HG03558 (cell line): ENCODE measurements around the gene C1D.

Source experiments
- ATAC-seq: cut with Tn5 transposase; IDR thresholded peaks from one replicate; pipeline ENCODE4 v1.9.1; 2021; ENCODE audit warnings: moderate number of reproducible peaks; ENCODE audit not compliant: unreplicated experiment; ENCODE audit errors: extremely low read depth

The C1D gene

GRCh38 chr2:68059784-68060525, 2.8 kb downstream of the C1D start:
- no peak for ATAC-seq

- no peak for ATAC-seq
These were observed 5.0 kb downstream of the C1D start for GRCh38 chr2:68057658-68058396.

GRCh38 chr2:68052717-68053422, 9.9 kb downstream of the C1D start:
- ATAC-seq, result no peak

GRCh38 chr2:68050353-68050752, 12.5 kb downstream of the C1D start:
- no peak for ATAC-seq

GRCh38 chr2:68046642-68047240, 16.1 kb downstream of the C1D start:
- ATAC-seq, result no peak

GRCh38 chr2:68046224-68046623, 16.6 kb downstream of the C1D start:
- ATAC-seq, result no peak

- no peak for ATAC-seq
These were observed 17.5 kb downstream of the C1D start for GRCh38 chr2:68045342-68045741.

- no peak for ATAC-seq
These were observed 18.7 kb downstream of the C1D start for GRCh38 chr2:68044099-68044498.

- no peak for ATAC-seq
These were observed 19.1 kb downstream of the C1D start for GRCh38 chr2:68043695-68044094.

GRCh38 chr2:68043032-68043431, 19.8 kb downstream of the C1D start:
- ATAC-seq, result no peak

GRCh38 chr2:68041704-68042245, 21.0 kb downstream of the C1D start:
- no peak for ATAC-seq

GRCh38 chr2:68040078-68040477, 22.7 kb downstream of the C1D start:
- no peak for ATAC-seq

GRCh38 chr2:68039317-68039716, 23.5 kb downstream of the C1D start:
- ATAC-seq, result no peak

- ATAC-seq, result no peak
These were observed 30.1 kb downstream of the C1D start for GRCh38 chr2:68032702-68033101.

- ATAC-seq, result no peak
These were observed 31.2 kb downstream of the C1D start for GRCh38 chr2:68031542-68032160.

- no peak for ATAC-seq
These were observed 31.8 kb downstream of the C1D start for GRCh38 chr2:68031043-68031442.

GRCh38 chr2:68030529-68030928, 32.3 kb downstream of the C1D start:
- ATAC-seq, result no peak

GRCh38 chr2:68027959-68028358, 34.8 kb downstream of the C1D start:
- no peak for ATAC-seq

- ATAC-seq, result no peak
These were observed 38.4 kb downstream of the C1D start for GRCh38 chr2:68024450-68024849.

GRCh38 chr2:68023904-68024303, 38.9 kb downstream of the C1D start:
- ATAC-seq, result no peak
